NCI-H774 (cell line): ENCODE results near the gene SLC35G4.
"Not testable (repeated sequence)": the region's sequence is repeated elsewhere in the genome, so short reads cannot be mapped to it uniquely, and the experiment has no call there.

Experiments used
- DNase-seq: peaks from one replicate; lab custom pipeline; 2025; lab: John Stamatoyannopoulos, UW

Gene SLC35G4

GRCh38 chr18:11614042-11614441, 4.6 kb downstream of the SLC35G4 start:
- not testable (repeated sequence) for DNase-seq

- DNase-seq = not testable (repeated sequence)
Observed at GRCh38 chr18:11614981-11615380, 5.6 kb downstream of the SLC35G4 start.

- DNase-seq = not testable (repeated sequence)
Observed at GRCh38 chr18:11647310-11647709, 37.9 kb downstream of the SLC35G4 start.

- not testable (repeated sequence) for DNase-seq
Observed at GRCh38 chr18:11647804-11648203, 38.4 kb downstream of the SLC35G4 start.

GRCh38 chr18:11649839-11650238, 40.4 kb downstream of the SLC35G4 start:
- DNase-seq = no peak

- no peak for DNase-seq
Observed at GRCh38 chr18:11651899-11652298, 42.5 kb downstream of the SLC35G4 start.

- DNase-seq = no peak
Observed at GRCh38 chr18:11653521-11653920, 44.1 kb downstream of the SLC35G4 start.

- DNase-seq = no peak
Observed at GRCh38 chr18:11654736-11655605, 45.6 kb downstream of the SLC35G4 start.

GRCh38 chr18:11655606-11655932, 46.2 kb downstream of the SLC35G4 start:
- no peak for DNase-seq

- DNase-seq = no peak
Observed at GRCh38 chr18:11657152-11657551, 47.8 kb downstream of the SLC35G4 start.

- no peak for DNase-seq
Observed at GRCh38 chr18:11657554-11657953, 48.2 kb downstream of the SLC35G4 start.

GRCh38 chr18:11658019-11658418, 48.6 kb downstream of the SLC35G4 start:
- DNase-seq = no peak

GRCh38 chr18:11658989-11659388, 49.6 kb downstream of the SLC35G4 start:
- no peak for DNase-seq
